K562 (cell line): Measurements from ENCODE around the gene TTLL3. TPM values are rescaled to one million over a fixed set of nuclear protein-coding genes. Genes with fewer than 3 reads are reported as not detected.

Experiments used
- BCOR ChIP-seq: fragments of 450-650 bp; IDR thresholded peaks from 2 replicates; pipeline ENCODE4 v1.6.1; 2016
- BRD4 ChIP-seq: fragments of 200-600 bp; sonication (generic); IDR thresholded peaks from 2 replicates; pipeline ENCODE4 v1.6.1; 2017; ENCODE audit warnings: inconsistent platforms
- ELF4 ChIP-seq: fragments of 450-650 bp; formaldehyde crosslinking; IDR thresholded peaks from 2 replicates; pipeline ENCODE4 v1.4.0; 2022; ENCODE audit warnings: missing genetic modification characterization
- GTF2E2 ChIP-seq: fragments of 200-800 bp; sonication (Bioruptor generic); IDR thresholded peaks from 2 replicates; pipeline ENCODE4 v1.6.1; 2016; ENCODE audit warnings: missing genetic modification characterization, missing compliant biosample characterization
- KLF10 ChIP-seq: fragments of 250-450 bp; sonication (Bioruptor Pico); IDR thresholded peaks from 2 replicates; pipeline ENCODE4 v1.6.1; 2021; ENCODE audit warnings: matching md5 sums
- LEF1 ChIP-seq: fragments of 450-650 bp; IDR thresholded peaks from 2 replicates; pipeline ENCODE4 v1.6.1; 2016; ENCODE audit warnings: mild to moderate bottlenecking
- MAZ ChIP-seq, 2 experiments: fragments of 450-650 bp in 1 of 2; sonication (generic) in 1 of 2; formaldehyde crosslinking; IDR thresholded peaks in 1 of 2; conservative IDR thresholded peaks in 1 of 2; 2 replicates each; pipeline versions ENCODE4 v1.4.0 to v1.5.0; 2020; ENCODE audit warnings: mild to moderate bottlenecking in 1 of 2, missing genetic modification reagents in 1 of 2
- MECOM ChIP-seq: fragments of 250-450 bp; sonication (Bioruptor Pico); IDR thresholded peaks from 2 replicates; pipeline ENCODE4 v1.8.0; 2022; ENCODE audit warnings: inconsistent platforms
- PHF8 ChIP-seq: fragments of 200-600 bp; sonication (generic); IDR thresholded peaks from 2 replicates; pipeline ENCODE4 v1.6.1; 2012; ENCODE audit warnings: mixed run types, mild to moderate bottlenecking, inconsistent platforms, low read length, moderate library complexity, borderline replicate concordance
- RAD21 ChIP-seq, 2 experiments: fragments of 250-450 bp in 1 of 2; fragments of 450-650 bp in 1 of 2; sonication (Bioruptor Pico) in 1 of 2; formaldehyde crosslinking in 1 of 2; IDR thresholded peaks in 1 of 2; conservative IDR thresholded peaks in 1 of 2; 2 replicates each; pipeline versions ENCODE4 v1.4.0 to v1.8.0; 2020 to 2022; ENCODE audit warnings: mild to moderate bottlenecking in 2 of 2, moderate library complexity in 1 of 2
- SIX5 ChIP-seq, 2 experiments: IDR thresholded peaks; 2 replicates each; pipeline ENCODE4 v1.6.1; 2011; ENCODE audit warnings: low read length in 2 of 2, borderline replicate concordance in 1 of 2, low read depth in 1 of 2, mild to moderate bottlenecking in 1 of 2, moderate library complexity in 1 of 2; ENCODE audit not compliant: insufficient read depth in 1 of 2
- SMAD1 ChIP-seq: fragments of 150-350 bp; IDR thresholded peaks from 2 replicates; pipeline ENCODE4 v1.6.1; 2014; ENCODE audit warnings: low read length, low read depth; ENCODE audit not compliant: partially characterized antibody
- SMAD4 ChIP-seq: fragments of 250-450 bp; sonication (Bioruptor Pico); conservative IDR thresholded peaks from 2 replicates; pipeline ENCODE4 v1.8.0; 2021; ENCODE audit warnings: inconsistent platforms, mild to moderate bottlenecking, moderate library complexity
- SP1 ChIP-seq: sonication (generic); formaldehyde crosslinking; IDR thresholded peaks from 2 replicates; pipeline ENCODE4 v1.8.1; 2022; ENCODE audit warnings: mild to moderate bottlenecking, missing genetic modification reagents
- polyA plus RNA-seq, 8 experiments: library from polyadenylated mRNA; depleted of rRNA in 4 of 8; stranded (reverse) in 5 of 8; unstranded in 3 of 8; fragments of >200 nt; fragmentation: Nextera tagmentation in 2 of 8; fragmentation: Illumina TruSeq in 1 of 8; extraction: Ambion mirVana in 2 of 8; extraction: Trizol in 1 of 8; gene quantifications; 2 replicates each; pipeline versions ENCODE4 v1.2.1 to v1.2.3, GENCODE V29; 2011 to 2014; ENCODE audit warnings: inconsistent platforms in 1 of 8, missing spikeins in 1 of 8
- total RNA-seq, 7 experiments: library from RNA; depleted of rRNA in 6 of 7; stranded (reverse); fragments of >200 nt in 6 of 7; fragmentation: Illumina TruSeq in 2 of 7; extraction: Trizol in 2 of 7; gene quantifications; 2 replicates each; pipeline versions ENCODE4 v1.2.1 to v1.2.3, GENCODE V29; 2011 to 2021; ENCODE audit warnings: low replicate concordance in 1 of 7
- TF ChIP-seq, protein P1 (sequence below): fragments of 450-650 bp; conservative IDR thresholded peaks from 2 replicates; pipeline ENCODE4 v1.6.1; 2016; ENCODE audit warnings: missing genetic modification characterization, low read depth, mild to moderate bottlenecking, missing compliant biosample characterization, moderate library complexity

The TTLL3 gene
- total and polyA plus RNA-seq, 9 of the 15 experiments (the other 6 are each of a cell fraction or from before 2014, with no cell fraction given), result 8.9 to 106 (median 33.2) TPM

DNA sequence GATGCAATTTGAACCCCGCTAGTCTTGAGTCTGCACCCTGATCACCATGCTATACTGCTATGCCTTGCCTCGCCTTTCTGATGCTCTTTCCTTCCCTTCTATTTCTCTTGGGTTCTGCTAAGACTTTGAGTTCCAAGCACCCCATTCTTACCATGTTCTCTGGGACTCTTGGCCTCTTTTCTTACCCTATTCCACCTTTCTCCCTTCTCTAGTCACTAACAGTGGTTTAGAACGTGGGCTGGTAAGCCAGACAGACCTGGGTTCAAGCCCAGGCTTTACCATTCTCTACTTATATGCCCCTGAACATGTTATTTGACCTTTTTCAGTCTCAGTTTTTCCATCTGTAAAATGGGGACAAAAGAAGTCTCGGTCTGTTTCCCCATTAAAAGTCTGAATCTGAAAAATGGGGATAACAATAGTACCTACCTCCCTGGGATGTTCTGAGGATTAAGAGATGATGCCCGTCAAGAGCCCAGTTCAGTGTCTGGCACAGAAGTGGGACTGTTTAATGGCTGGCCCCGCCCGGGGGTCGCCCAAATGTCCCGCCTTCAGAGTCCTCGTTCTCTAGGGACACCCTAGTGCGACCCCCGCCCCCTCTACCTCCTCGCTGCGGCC lies 18.2 kb upstream of the TTLL3 start (continued):
- TF ChIP-seq SMAD4 (CRISPR knock-in tag) (no peak), SP1 (peak; percentile 30; the same call in 1 of the 2 replicates), MECOM (CRISPR knock-in tag) (peak; percentile 46; the same call in 1 of the 2 replicates), RAD21 (CRISPR knock-in tag; conservative IDR thresholded peaks at IDR 0.05 in 1 of 2, IDR thresholded peaks at IDR 0.05 in 1 of 2) (peak in 1 of 2 experiments; percentile 9; a peak in 2 of 4 replicates), GTF2E2 (no peak), LEF1 (peak; percentile 58), BCOR (peak; percentile 97), SIX5 (IDR thresholded peaks at IDR 0.05; ENCODE audit: borderline replicate concordance in 1 of 2, insufficient read depth in 1 of 2, low read depth in 1 of 2, low read length in 2 of 2) (no peak), BRD4 (peak; percentile 98), ELF4 (CRISPR knock-in tag) (0 out of 2 replicates have a peak, but pooled peaks have one; percentile 12), PHF8 (peak; percentile 72; the same call in 1 of the 2 replicates), KLF10 (peak; percentile 17; the same call in 1 of the 2 replicates), SMAD1 (peak; percentile 6), MAZ (CRISPR knock-in tag; conservative IDR thresholded peaks at IDR 0.05 in 1 of 2, IDR thresholded peaks at IDR 0.05 in 1 of 2) (no peak)
- TF ChIP-seq, protein P1, sequence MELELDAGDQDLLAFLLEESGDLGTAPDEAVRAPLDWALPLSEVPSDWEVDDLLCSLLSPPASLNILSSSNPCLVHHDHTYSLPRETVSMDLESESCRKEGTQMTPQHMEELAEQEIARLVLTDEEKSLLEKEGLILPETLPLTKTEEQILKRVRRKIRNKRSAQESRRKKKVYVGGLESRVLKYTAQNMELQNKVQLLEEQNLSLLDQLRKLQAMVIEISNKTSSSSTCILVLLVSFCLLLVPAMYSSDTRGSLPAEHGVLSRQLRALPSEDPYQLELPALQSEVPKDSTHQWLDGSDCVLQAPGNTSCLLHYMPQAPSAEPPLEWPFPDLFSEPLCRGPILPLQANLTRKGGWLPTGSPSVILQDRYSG (tag), result 0 out of 2 replicates have a peak, but pooled peaks have one; percentile 20
